Spleen (tissue), 7 donors: ENCODE results near the gene ST8SIA6.

ENCODE experiments used
- CTCF ChIP-seq, 11 experiments: fragments of 200-600 bp in 7 of 11; fragments of 450-650 bp in 4 of 11; sonication (generic) in 4 of 11; IDR thresholded peaks in 8 of 11; conservative IDR thresholded peaks in 3 of 11; 1 replicate in 7 of 11; 2 replicates in 4 of 11; pipeline versions ENCODE4 v1.4.0 to v1.8.0; 2016 to 2021; ENCODE audit warnings: antibody characterized with exemption in 11 of 11, inconsistent platforms in 4 of 11, mild to moderate bottlenecking in 1 of 11
- POLR2A ChIP-seq, 3 donors: fragments of 450-650 bp; IDR thresholded peaks; one replicate each; pipeline ENCODE4 v1.5.1; 2017; ENCODE audit warnings: antibody characterized with exemption in 3 of 3, mild to moderate bottlenecking in 1 of 3
- POLR2AphosphoS5 ChIP-seq, 3 donors: sonication (generic); formaldehyde crosslinking; IDR thresholded peaks; one replicate each; pipeline ENCODE4 v1.5.1; 2017; ENCODE audit warnings: antibody characterized with exemption in 3 of 3
- donor health status: DM: no; HTN: no; CAD: no; lungs with moderate emphysema.
- donor health status: DM: no; HTN: no; CAD: no.
- donor health status: DM: no; HTN: no; CAD: no.

GRCh38 chr10:17423632-17424186 lies 30.7 kb downstream of the ST8SIA6 start:
- TF ChIP-seq CTCF (IDR thresholded peaks at IDR 0.05 in 8 of 11, conservative IDR thresholded peaks at IDR 0.05 in 3 of 11) (no peak), POLR2AphosphoS5 (IDR thresholded peaks at IDR 0.05) (no peak), POLR2A (IDR thresholded peaks at IDR 0.05) (no peak)
